ENCODE measurements around the gene PRICKLE2. TPM values are rescaled to one million over a fixed set of nuclear protein-coding genes. Genes with fewer than 3 reads are reported as not detected.

PRICKLE2 gene, protein sequence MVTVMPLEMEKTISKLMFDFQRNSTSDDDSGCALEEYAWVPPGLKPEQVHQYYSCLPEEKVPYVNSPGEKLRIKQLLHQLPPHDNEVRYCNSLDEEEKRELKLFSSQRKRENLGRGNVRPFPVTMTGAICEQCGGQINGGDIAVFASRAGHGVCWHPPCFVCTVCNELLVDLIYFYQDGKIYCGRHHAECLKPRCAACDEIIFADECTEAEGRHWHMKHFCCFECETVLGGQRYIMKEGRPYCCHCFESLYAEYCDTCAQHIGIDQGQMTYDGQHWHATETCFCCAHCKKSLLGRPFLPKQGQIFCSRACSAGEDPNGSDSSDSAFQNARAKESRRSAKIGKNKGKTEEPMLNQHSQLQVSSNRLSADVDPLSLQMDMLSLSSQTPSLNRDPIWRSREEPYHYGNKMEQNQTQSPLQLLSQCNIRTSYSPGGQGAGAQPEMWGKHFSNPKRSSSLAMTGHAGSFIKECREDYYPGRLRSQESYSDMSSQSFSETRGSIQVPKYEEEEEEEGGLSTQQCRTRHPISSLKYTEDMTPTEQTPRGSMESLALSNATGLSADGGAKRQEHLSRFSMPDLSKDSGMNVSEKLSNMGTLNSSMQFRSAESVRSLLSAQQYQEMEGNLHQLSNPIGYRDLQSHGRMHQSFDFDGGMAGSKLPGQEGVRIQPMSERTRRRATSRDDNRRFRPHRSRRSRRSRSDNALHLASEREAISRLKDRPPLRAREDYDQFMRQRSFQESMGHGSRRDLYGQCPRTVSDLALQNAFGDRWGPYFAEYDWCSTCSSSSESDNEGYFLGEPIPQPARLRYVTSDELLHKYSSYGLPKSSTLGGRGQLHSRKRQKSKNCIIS
- 10 to 100 TPM; 18.1 to 20.5 (median 19.5) TPM for polyA plus RNA-seq (ENCODE audit: insufficient read length in 3 of 3)
- long read RNA-seq, donor 1, full-length matches to known transcripts: 14 of 14 reads
- long read RNA-seq, donor 1, partial matches to known transcripts: 0 of 14 reads
- long read RNA-seq, donor 1, other reads (novel, unspliced or antisense): 0 of 14 reads
- long read RNA-seq, donor 2, full-length matches to known transcripts: 7 of 7 reads
- long read RNA-seq, donor 2, partial matches to known transcripts: 0 of 7 reads
- long read RNA-seq, donor 2, other reads (novel, unspliced or antisense): 0 of 7 reads
- long read RNA-seq, donor 3, full-length matches to known transcripts: 26 of 26 reads
- long read RNA-seq, donor 3, partial matches to known transcripts: 0 of 26 reads
- long read RNA-seq, donor 3, other reads (novel, unspliced or antisense): 0 of 26 reads
- long read RNA-seq, donor 4, full-length matches to known transcripts: 11 of 11 reads
- long read RNA-seq, donor 4, partial matches to known transcripts: 0 of 11 reads
- long read RNA-seq, donor 4, other reads (novel, unspliced or antisense): 0 of 11 reads
- long read RNA-seq, donor 5: 0 reads
- long read RNA-seq, donor 6, full-length matches to known transcripts: 19 of 24 reads
- long read RNA-seq, donor 6, partial matches to known transcripts: 5 of 24 reads
- long read RNA-seq, donor 6, other reads (novel, unspliced or antisense): 0 of 24 reads
- long read RNA-seq, donor 7, full-length matches to known transcripts: 17 of 17 reads
- long read RNA-seq, donor 7, partial matches to known transcripts: 0 of 17 reads
- long read RNA-seq, donor 7, other reads (novel, unspliced or antisense): 0 of 17 reads
- long read RNA-seq, donor 8, full-length matches to known transcripts: 19 of 28 reads
- long read RNA-seq, donor 8, partial matches to known transcripts: 9 of 28 reads
- long read RNA-seq, donor 8, other reads (novel, unspliced or antisense): 0 of 28 reads
- long read RNA-seq, donor 9, full-length matches to known transcripts: 20 of 20 reads
- long read RNA-seq, donor 9, partial matches to known transcripts: 0 of 20 reads
- long read RNA-seq, donor 9, other reads (novel, unspliced or antisense): 0 of 20 reads
- long read RNA-seq, donor 10, full-length matches to known transcripts: 18 of 18 reads
- long read RNA-seq, donor 10, partial matches to known transcripts: 0 of 18 reads
- long read RNA-seq, donor 10, other reads (novel, unspliced or antisense): 0 of 18 reads
- long read RNA-seq, donor 11, full-length matches to known transcripts: 19 of 19 reads
- long read RNA-seq, donor 11, partial matches to known transcripts: 0 of 19 reads
- long read RNA-seq, donor 11, other reads (novel, unspliced or antisense): 0 of 19 reads
- long read RNA-seq, donor 12, full-length matches to known transcripts: 9 of 9 reads
- long read RNA-seq, donor 12, partial matches to known transcripts: 0 of 9 reads
- long read RNA-seq, donor 12, other reads (novel, unspliced or antisense): 0 of 9 reads
- long read RNA-seq, donor 13, full-length matches to known transcripts: 48 of 65 reads
- long read RNA-seq, donor 13, partial matches to known transcripts: 17 of 65 reads
- long read RNA-seq, donor 13, other reads (novel, unspliced or antisense): 0 of 65 reads
- long read RNA-seq, donor 14, full-length matches to known transcripts: 21 of 21 reads
- long read RNA-seq, donor 14, partial matches to known transcripts: 0 of 21 reads
- long read RNA-seq, donor 14, other reads (novel, unspliced or antisense): 0 of 21 reads
- long read RNA-seq, donor 15, full-length matches to known transcripts: 8 of 8 reads
- long read RNA-seq, donor 15, partial matches to known transcripts: 0 of 8 reads
- long read RNA-seq, donor 15, other reads (novel, unspliced or antisense): 0 of 8 reads
- long read RNA-seq, donor 16, full-length matches to known transcripts: 57 of 57 reads
- long read RNA-seq, donor 16, partial matches to known transcripts: 0 of 57 reads
- long read RNA-seq, donor 16, other reads (novel, unspliced or antisense): 0 of 57 reads

DNA sequence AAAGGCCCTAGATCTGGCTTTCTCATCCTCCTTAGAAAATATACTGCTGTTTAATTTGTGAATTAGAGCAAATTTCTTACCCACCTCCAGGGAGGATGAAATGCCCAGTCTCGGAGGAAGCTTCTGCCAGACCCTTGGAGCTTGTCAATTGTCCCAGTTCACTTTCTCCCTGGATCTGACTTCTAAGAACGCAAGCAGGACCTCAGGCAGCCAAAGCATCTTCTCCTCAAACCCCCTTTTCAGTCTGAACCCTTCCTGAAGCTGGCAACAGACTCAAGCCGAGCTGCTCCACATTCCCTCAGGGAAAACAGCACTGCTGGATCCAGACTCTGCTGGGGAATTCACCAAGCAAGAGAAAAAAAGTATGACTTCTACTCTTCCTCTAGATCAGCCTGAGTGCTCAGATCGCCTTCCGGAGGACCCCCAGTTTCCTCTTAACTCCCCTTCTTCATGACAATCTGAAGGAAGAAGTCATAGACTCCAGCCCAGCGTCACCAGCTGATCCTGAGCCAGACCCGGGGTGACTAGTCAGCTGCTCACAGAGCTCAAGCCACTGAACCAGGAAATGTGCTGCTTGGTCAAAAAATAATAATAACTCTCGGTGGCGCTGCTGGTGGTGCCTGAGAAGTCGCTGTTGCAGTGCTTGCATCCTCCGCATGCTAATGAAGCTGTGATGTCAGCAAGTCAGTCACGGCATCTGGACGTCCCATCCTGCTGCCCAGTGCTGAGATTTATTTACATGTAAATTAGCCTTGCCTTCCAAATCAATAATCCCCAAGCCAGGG lies at the start of gene PRICKLE2:
PRICKLE2 (minus strand) TSS at position 641 of the 785 bp plus-strand sequence. CDS start 26,539 bp downstream, outside the sequence.
- DNase-seq (ENCODE audit: extremely low read depth in 1 of 11, low read depth in 9 of 11, low spot score in 4 of 11): peak; percentile 47 to 79 (median 60)

DNA sequence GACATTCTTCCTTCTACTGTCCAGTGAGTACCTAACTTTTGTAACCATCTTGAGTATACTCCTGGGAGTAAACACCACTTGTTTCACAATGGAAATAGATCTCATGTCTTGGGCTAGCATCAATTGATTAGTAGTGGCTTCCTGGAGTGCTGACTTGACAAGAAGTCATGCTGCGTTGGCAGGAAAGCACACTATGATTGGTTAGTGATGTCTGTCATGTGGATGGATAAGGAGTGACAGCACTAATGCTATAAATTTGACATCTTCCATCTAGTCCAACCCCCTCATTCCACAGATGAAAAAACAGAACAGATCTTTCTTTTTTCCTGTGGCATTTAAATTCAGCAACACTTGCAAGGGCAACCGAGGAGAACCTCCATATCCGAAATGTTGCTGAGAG lies 47.6 kb upstream of the PRICKLE2 start:
- no peak for DNase-seq (ENCODE audit: extremely low read depth in 1 of 11, low read depth in 9 of 11, low spot score in 4 of 11)

DNA sequence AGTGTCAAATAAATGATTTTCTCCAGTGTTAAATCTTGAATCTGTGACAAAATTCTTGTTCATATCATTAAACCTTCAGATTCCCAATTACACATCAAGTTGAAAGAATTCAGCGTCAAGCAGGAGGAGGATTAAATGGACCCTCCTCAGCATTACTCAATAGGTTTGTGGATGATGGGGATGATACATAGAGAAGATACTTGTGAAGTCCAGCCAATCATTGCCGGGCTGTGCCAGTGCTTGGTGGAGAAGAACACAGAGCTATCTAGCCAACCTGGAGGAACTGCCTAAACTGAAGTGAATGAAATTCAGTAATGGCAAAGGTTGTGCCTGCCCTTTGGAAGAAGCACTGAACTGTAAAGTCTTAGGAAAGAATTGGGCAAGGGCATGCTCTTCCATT lies 47.0 kb upstream of the PRICKLE2 start:
- no peak for DNase-seq (ENCODE audit: extremely low read depth in 1 of 11, low read depth in 9 of 11, low spot score in 4 of 11)

DNA sequence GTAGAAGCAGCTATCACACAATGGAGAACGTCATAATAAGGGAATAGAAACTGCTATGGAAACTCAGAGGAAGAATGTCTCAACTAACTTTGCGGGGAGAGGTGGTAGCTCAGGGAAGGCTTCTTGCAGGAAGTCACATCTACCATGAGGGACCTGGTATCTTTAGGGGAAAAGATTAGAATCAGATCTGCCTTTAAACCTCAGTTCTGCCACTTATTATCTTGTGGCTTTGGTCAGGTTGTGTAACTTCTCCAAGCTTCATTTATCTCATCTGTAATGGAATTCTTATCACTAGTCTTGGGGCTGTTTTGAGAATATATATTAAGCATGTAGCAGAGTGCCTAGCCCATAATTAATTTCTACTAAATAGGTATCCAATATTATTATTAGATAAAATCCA lies 46.4 kb upstream of the PRICKLE2 start:
- DNase-seq (ENCODE audit: extremely low read depth in 1 of 11, low read depth in 9 of 11, low spot score in 4 of 11): no peak

DNA sequence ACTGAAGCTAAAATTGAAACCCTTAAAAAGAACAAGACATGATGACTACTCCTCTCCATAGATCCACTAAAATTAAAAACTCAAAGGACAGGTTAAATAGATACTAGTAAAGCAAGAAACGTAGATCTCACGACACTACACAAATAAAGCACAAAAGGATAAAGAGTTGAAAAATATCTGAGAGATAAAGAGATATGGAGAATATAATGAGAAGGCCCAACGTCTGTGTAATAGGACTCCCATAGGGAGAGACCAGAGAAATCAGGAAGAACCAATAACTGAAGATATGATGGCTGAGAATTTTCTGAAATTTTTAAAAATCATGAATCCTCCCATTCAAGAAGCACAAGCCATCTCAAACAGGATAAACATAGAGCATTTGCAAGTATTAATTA lies 45.6 kb upstream of the PRICKLE2 start:
- DNase-seq (ENCODE audit: extremely low read depth in 1 of 11, low read depth in 9 of 11, low spot score in 4 of 11): no peak

DNA sequence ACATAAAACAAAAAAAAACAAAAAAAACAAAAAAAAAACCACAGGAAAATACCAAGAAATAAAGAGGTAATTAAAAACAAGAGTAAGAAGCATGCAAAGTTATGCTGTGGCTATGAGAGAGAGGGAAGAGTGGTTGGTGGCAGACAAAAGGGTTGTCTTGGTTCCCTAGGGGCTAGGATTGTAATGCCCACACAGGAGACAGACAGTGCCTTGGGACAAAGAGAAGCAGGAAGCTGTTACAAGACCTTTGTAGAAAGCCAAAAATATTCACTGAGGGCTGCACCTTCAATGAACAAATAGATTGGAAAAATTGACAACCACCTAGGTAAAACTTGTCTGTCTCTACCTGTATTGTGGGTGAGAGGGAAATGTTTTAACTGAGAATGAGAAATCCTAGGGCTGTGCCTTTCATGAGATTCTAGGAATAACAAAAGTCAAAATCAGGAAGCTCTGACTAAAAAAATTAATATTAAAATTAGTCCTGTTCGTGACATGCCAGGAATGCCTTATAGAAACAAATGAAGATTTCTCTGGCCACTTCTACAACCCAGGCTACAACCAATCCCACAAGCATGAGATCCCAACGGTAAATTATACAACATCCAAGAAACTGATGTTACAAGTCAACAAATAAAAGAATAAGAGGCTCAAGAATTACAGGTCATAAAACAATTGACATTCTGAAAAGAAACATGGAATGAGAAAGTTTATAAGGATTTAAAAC lies 45.0 kb upstream of the PRICKLE2 start:
- DNase-seq (ENCODE audit: extremely low read depth in 1 of 11, low read depth in 9 of 11, low spot score in 4 of 11): no peak

DNA sequence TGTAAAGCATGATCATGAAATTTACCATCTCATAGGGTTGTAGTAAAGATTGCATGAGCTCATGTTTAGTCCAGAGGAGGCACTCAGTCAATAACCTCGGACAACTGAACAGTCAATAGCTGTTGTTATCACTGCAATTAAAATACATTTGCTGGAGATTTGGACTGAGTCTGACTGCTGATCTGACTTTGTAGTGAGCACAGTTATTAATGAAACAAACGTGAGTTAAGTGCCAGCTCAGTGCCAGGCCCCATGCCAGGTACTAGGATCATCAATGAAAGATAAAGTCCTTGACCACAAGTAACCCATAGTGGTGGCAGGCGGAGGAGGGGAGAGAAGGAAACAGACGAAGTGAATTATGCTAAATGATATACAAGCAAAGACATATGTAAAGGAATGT lies 43.7 kb upstream of the PRICKLE2 start:
- no peak for DNase-seq (ENCODE audit: extremely low read depth in 1 of 11, low read depth in 9 of 11, low spot score in 4 of 11)

DNA sequence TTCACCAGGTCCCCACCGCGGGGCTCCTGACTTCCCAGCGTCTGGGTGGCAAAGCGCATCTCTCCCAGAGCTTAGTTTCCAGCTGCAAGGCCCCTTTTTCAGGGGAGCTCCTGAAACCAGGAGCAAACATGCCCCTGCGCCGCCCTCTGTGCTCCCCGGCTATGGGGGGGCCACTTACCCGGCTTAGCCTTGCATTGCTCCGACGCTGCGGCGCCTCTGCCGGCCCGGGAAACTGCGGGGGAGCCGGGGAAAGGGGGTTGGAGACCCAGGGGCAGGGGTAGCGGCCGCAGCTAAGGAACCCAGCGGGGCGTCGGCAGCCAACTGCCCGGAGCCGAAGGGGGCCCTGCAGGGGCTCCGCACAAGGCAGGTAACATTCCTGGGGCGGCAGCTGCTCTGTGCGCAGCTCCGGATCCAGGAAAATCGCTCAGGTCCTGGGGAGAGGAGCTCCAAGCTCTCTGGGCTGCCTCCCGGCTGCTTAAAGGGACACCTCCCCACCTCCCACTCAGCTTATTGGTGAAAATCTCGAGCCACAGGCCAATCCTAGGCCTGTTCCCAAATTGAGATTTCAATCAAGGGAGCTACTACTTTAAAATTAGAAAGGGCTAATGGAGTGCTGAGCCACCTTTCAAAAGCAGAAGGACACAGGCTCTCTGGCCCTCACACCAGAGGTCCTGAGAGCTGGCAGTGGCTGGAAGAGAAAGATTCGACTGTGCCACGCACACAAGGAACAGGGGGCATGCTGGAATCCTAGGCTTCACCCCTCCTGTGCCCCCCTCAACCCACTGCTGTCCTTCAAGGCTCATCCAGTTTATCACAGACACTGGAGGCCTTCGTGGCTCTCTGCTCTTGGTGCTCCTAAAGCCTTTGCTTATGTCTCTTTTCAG lies 42.7 kb upstream of the PRICKLE2 start:
- DNase-seq (ENCODE audit: extremely low read depth in 1 of 11, low read depth in 9 of 11, low spot score in 4 of 11): peak in 6 of 11 donors; percentile 46 to 56 (median 50)

DNA sequence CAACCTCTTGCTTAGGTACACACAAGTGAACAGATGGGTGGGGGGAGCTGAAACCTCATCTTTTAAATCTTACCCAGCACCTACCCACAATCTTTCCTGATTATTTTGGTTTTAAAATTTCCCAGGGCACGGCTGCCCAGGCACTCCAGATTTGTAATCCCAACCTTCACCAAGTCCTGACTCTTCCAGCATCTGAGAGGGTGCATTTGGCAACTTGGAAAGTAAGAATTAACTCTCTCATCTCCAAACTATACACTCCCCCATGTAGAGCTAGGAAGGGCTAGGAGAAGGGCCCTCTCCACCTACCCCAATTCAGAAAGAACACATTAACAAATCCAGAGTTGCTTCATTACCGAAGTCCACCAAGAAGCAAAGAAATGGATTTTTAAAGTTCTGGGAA lies 41.7 kb upstream of the PRICKLE2 start:
- DNase-seq (ENCODE audit: extremely low read depth in 1 of 11, low read depth in 9 of 11, low spot score in 4 of 11): no peak

DNA sequence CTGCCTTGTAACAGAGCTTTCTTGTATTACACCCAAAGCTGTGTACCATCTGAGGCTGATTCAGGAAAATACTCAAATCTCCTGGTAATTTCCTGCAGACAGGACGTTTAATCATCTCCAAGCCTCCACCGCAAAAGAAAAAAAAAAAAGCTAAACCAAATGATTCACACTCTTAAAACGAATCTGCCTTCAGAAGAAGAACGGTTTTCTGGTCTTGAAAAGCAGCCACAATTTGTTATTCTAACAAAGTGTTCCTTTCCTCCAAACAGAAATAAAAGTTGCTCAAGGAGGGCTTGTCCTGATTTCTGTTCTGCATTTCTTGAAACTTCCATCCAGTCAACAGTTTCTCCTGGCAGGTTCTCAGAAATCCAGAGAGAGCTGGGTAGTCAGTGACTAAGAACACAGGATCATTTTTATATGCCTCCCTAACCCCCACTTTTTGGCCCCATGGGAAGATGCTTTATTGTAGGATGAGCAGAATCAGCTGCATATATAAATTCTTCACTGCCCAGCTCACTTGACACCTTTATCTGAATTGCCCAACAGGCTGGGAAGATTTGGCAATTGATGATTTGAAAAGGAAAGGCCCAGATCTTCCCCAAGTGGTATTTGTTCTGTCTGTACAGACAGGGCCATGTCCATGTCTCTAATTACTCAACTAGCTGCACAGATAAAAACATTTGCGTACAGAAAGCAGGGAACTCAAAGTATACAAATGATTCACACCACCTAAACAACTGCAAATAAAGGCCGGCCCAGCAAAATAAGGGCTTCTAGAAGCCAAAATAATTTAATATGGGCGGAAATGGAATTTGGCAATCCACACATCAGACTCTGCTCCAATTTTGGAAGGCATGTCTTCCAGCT lies 41.0 kb upstream of the PRICKLE2 start:
- DNase-seq (ENCODE audit: extremely low read depth in 1 of 11, low read depth in 9 of 11, low spot score in 4 of 11): no peak

DNA sequence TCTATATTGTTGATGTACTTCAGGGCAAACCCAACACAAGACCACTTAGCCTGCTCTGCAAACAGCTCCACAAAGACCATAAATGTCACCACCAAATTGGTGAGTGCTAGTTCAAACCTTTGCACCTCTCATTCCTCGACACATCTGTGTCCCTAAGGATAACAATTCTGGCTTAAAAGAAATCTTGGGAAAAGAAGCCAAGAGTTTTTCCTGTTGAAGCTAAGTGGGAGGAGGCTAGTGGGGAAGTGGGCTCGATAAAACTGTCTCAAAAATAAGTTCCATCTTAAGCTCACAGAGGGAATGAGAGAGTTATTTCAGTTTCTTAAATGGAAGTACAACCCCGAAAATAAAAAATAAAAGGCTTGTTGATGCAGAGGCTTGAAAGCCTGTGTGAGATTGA lies 40.4 kb upstream of the PRICKLE2 start:
- DNase-seq (ENCODE audit: extremely low read depth in 1 of 11, low read depth in 9 of 11, low spot score in 4 of 11): no peak

DNA sequence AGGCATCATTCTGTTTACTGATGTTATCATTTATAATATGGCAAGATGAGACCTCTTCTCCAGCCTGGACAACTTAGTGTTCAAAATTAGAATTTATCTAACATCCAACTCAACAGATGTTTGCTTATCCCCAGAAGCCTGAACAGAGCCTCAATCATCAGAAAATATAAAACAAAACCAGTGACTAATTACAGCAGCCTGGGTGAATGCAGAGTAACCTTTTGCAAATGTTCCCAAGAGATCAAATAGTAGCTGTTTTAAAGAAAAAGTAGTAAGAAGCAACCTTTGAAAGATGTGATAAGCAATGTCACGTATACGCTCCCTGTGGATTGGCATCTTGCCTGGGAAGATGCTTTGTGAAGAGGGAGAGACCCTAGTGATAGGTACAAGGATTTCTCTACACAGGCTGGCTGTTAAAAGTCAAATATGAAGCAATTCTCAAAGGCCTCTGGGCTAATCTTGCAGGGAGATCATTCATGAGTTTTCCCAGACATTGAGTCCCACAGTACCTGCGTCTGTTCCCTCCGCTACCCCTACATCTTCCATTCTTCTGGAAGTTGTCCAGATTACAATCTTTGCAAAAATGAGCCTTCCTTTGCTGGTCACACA lies 39.3 kb upstream of the PRICKLE2 start:
- DNase-seq (ENCODE audit: extremely low read depth in 1 of 11, low read depth in 9 of 11, low spot score in 4 of 11): no peak
